ENCODE data around the gene LMO1.

LMO1 gene

DNA sequence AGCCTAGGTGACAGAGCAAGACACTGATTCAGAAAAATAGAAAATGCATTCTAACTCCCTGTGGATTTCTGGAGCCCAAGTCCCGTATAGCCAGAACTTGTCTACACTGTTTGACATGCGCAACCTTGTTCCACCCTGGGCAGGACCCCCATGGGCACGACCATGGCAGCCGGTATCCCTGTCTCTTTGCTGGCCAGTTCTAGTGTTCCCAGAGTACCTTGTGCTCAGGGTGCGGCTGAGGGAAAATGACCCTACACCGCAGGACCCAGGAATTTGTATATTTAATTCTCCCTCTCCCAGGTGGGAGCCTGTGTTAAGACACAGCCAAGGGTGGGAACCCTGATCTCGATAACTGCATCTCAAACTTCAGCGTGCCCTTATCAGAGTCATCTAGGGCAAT lies 58.1 kb downstream of the LMO1 start:
- DNase-seq (ENCODE audit: low read depth in 3 of 3): no peak

DNA sequence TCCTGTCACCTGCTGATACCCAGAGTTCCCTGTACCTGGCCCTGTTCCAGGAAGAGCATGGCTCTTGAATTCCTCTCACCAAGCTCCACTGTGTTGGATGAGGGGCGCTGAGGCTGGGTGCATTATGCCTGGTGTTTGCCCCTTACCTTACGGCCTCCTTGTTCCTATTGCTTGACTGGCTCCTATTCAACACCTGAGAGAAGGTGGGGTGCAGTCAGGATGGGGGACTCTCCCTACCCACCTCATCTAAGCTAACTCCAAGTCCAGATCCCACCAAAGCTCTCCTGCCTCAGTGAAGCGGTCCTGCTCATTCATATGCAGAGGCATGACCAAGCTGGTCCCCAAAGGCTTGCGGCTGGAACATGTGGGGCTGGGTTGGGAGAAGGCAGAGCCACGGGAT lies 59.1 kb downstream of the LMO1 start:
- DNase-seq (ENCODE audit: low read depth in 3 of 3): no peak

DNA sequence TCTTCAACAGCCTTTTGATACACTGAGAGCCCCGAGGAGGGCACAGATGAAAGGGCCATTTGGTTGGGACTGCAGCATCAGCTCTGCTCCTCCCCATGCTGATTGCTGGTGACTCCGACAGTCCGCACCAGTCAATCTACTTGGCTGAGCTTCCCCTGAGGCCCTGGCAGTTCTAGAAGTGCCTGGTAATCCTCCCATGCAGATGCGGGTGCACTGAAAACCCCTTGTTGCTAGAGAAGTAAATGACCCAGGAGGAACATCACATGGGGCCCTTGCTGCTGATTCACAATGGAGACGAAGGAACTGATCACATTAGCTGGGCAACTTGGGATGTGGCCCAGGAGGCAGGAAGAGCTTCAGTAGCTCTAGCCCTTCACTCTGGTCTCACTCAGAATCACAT lies 59.7 kb downstream of the LMO1 start:
- DNase-seq (ENCODE audit: low read depth in 3 of 3): no peak

DNA sequence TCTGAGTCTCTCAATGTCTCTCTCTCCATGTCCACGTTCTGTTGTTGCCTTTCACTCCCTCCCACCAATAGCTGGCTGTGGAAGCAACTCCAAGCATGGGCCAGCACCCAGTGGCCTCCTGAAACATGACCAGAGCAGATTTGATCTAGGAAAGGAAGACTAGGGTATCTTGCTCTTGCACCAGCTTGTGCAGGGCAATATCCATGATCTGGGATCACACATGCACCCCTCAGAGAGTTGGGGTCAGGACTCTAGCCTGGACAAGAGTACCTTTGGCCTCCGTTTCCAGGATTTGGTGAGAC lies 60.3 kb downstream of the LMO1 start:
- no peak for DNase-seq (ENCODE audit: low read depth in 3 of 3)

DNA sequence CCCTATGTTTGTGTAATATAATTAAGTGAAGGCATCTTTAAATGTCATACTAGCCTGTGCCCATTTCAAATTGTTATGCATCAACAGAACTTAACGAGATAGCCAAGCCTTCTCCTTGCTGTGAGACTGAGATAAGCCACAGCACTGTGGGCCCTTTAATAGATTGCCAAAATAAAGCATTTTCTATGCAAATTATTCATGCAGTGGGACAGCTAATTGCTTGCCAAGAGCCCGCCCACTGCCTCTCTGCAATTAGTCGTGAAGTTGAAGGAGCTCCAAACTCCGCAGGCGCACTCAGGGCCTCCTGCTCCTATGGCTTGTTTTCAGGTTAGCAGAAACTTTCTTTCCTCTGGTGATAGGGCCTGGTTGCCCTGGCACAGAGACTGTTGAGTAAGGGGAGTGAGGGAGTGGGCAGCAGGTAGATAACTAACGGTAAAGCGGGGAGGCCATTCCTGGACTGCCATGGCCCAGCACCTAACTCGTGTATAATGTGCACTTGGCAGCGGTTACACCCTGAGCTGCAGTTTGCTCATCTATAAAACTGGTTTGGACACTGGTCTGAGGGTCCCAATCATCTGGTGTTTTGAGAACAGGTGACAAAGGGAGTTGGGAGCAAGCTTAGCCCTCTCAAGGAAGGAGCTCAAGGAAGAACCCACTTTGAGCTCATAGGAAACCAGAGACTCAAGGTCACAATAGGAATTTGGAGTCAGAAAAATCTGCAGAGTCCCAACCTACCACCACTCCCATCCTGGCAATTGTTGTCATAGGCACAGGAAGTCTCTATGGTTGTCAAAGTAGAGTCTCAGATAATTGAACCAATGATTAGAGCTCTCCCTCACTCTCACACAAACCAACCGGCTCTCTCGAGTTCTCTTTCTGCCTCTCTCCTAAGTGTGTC lies 60.9 kb downstream of the LMO1 start:
- no peak for DNase-seq (ENCODE audit: low read depth in 3 of 3)

DNA sequence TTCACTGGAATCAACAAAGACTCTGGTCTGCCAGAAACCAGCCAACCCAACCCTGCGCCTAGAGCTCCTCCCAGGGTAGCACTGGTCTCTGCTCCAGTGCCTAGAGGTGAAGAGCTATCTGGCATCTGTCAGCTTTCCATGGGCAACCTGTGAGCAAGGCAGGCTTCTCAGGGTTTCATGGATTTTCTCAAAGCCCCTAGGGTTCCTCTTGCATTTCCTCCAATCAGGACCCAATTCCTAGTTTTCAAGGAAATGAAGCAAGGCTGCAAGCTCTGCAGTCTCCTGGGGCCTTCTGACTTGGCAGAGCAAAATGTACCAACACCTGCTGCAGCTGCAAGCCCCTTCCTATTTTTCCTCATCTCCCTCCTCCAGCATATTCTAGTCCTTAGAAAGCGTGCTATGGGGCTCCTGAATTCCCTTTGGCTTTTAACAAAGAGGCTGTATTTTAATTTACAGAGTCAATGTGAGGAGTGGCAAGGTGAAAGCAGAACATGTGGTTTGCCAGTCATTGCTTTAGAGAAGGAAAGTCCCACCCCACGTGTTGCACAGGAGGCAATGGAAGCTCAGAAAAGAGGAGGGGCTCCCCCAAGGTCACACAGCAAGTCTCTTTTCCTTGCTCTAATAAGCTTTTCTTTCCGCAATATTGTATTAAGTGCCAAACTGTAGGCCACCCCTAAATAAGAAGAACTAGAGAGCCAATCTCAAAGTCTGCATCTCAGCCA lies 61.9 kb downstream of the LMO1 start:
- DNase-seq (ENCODE audit: low read depth in 3 of 3): no peak

DNA sequence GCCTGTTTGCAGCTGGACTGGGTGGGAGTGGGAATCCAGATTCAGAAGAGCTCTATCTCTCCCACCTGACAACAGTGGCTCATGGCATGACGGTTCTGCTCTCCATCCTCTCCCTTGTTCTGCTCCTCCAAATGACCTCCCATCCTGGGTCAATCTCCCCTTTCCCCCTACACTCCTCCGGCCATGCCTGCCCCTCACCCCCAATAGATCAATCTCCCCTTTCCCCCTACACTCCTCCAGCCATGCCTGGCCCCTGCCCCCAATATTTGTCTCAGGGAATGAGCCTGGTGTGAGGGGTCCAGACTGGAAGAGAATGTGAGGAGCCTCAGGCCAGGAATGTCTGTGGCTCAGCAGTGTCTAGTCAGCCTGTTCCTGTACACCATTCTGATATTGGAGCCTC lies 64.0 kb downstream of the LMO1 start:
- DNase-seq (ENCODE audit: low read depth in 3 of 3): no peak

DNA sequence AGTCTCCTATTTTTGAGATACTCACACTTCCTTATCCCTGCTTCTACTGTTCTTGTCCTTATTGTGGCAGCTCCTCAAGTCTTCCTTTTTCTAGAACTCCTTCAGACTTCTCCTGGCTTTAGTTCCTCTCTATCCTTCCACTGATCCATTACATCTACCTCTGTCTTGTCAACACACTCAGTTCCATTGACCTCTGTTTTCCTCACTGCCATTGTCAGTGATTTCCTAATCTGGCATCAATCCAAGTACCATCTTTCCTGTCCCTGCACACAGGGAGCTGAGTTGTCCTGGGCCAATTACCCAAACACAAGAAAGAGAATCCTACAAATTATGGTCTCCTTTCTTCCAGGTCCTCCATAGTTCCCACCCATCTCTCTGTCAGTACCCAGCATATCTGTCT lies 66.9 kb downstream of the LMO1 start:
- DNase-seq (ENCODE audit: low read depth in 3 of 3): no peak

DNA sequence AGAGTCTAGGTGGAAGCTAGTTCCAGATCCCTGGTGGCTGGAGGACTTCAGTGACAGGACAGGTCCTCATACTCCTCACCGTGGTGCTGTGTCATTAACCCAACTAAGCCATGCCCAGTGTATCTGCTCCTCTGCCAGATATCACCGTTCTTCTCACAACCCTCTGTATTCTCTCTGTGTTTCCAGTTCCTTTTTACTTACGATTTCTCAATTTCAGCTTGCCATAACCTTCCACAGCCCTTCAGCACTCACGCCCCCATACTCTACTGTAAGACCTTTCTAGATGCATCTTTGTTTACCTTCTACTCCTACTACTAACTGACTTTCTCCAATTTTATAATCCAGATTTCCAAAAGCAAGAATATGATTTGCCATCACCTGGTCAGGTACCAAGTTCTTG lies 68.7 kb downstream of the LMO1 start:
- no peak for DNase-seq (ENCODE audit: low read depth in 3 of 3)

DNA sequence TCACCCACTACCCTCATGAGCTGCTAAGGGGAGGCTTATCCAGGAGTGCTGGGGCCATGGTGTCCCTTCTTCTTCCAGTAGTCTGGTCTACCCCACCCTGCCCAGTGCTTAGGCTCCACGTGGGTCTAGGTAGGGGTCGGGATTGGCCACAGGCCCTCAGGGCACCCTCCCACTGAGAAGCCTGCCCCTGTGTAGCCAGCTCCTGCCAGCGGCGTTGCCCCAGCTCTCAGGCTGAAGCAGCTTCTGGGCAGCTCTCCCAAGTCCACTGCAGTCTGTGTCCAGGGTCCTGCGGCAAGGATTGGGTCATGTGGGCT lies 70.8 kb downstream of the LMO1 start:
- no peak for DNase-seq (ENCODE audit: low read depth in 3 of 3)

DNA sequence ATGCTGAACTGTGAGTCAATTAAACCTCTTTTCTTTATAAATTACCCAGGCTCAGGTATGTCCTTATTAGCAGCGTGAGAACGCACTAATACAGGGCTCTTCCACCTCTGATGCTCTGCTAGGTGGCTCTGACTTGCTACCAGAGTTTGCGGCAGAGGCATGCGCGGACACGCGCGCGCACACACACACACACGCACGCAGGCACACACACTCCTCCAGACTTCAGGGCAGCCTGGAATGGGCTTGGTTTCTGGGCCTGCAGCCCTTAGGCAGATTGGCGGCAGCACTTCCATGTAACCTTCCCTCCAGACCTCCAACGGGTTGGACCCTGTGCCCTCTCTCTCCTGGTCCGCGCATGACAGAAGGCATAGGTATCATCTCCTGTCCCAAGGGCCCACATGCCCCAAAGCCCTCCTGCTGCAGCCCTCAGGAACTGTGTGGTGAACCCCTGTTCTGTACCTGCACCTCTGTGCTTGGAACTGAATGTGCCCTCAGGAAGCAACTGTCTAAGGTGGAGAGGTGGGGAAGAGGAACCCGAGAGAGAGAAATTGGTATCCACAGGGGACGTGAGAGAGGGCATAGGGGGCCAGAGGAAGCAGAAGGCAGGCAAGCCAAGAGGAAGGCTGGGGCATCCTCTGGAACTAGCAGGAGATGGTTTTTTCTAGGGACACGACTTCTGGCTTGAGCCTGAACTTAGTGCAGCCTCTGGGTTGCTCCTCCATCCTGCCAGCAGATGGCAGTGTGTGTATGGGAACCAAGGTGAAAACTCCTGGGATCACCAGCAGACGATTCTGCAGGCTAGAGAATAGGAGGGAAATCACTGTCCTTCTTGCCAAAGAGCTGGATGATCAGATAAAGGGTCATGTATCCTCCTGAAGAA lies 71.4 kb downstream of the LMO1 start:
- peak in 2 of 3 donors; percentile 13 to 45 for DNase-seq (ENCODE audit: low read depth in 3 of 3)

DNA sequence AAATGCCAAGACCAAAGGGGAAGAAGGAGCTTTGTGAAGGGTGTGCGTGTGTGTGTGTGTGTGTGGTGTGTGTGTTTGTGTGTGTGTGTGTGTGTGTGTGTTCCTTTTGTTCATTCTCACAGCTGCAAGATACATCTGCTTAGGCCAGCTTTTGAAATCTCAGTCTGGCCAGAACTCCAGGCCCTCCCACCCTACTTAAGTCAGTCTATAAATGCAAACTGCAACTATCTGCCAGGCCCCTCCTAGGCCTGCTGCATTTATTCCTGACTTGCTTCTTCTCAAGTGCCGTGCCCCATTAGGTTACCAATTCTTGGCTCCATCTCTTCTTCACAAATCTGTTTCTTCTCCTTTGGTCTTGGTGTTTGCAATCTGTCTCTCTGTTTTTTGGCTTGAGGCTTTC lies 73.2 kb downstream of the LMO1 start:
- no peak for DNase-seq (ENCODE audit: low read depth in 3 of 3)

DNA sequence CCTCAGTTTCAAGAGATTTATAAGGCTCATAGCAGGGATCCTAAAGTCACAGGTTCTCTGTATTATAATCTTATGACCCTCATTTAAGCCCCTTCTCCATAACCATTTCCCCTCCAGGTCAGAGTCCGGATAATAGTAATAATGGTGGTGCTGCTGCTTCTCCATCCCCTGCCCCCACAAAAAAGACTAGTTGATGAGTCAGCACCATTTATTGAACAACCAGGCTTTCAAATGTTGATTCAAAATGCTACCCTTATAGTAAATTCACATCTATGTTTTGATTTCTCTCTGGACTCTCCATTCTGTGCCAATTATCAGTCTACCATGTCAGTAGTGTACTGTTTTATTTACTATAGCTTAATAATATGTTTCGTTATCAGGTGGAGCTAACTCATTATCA lies 77.2 kb downstream of the LMO1 start:
- DNase-seq (ENCODE audit: low read depth in 3 of 3): no peak

DNA sequence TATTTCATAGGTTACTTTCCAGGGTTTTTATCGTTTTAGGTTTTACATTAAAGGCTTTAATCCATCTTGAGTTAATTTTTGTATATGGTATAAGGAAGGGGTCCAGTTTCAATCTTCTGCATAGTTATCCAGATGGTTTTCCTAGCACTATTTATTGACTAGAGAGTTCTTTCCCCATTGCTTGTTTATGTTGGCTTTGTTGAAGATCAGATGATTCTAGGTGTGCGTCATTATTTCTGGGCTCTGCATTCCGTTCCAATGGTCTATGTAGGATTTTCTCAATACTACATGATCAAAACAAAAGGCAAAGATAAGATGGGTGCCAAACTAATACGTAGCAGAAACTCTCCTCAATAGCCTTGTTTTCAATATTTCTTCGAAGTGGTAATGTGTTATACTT lies 80.6 kb downstream of the LMO1 start:
- no peak for DNase-seq (ENCODE audit: low read depth in 3 of 3)

DNA sequence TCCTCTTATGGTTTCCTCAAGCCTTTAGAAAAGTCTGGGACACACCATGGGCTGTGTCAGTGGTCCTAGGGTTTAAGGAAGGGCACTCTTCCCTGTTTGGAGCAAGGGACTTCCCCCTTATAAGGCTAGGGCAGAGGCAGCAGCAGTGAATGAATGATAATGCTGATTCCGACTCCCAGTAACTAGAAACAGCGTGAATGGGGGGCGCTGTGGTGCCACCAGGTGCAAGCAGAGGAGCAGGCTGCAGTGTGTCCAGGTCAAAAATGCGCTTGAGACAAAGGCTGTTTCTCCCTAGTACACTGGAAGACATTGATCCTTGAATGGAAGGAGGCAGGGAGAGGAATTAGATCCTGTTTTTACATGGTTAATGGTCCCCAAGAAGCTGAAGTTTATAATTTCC lies 83.2 kb downstream of the LMO1 start:
- DNase-seq (ENCODE audit: low read depth in 3 of 3): no peak

DNA sequence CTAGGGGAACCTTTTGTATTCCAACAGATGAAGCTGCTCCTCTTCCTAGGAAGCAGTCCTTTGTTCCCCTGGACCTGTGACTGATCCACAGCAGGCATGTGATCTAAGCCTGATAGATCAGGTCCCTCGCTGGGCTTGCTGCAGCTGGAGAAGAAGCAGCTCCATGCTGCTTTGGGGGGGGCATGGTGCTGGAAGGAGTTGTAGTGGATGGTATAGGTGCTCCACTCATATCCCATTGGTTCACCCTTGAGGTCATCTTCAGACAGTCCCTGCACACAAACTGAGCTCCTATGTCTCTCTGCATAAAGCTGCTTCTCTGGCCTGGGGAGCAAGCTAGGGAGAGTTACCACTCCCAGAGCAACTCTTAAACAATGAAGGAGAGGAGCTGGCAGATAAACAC lies 85.4 kb downstream of the LMO1 start:
- DNase-seq (ENCODE audit: low read depth in 3 of 3): no peak

DNA sequence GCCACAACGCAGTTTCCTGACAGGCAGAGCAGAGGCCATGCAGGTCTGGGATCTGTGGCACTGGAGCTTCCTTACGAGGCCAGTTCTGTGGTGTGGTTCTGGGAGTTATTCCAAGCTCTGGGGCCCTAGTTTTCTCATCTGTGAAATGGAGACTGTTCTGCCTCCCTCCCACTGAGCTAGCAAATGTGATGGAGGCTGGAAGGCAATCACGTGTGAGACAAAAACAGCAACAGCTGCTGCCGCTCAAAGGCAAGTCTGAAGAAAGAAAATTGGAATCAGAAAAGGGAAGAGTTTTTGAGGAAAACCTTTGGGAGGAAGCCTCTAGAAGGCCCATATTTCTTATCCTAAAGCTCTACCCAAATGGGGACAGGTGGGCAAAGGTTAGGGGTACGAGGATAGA lies 86.5 kb downstream of the LMO1 start:
- DNase-seq (ENCODE audit: low read depth in 3 of 3): no peak
